Gastrocnemius medialis (tissue), 4 donors: ENCODE data around the gene ABTB2.

ENCODE experiments used
- CTCF ChIP-seq, 5 experiments: fragments of 450-650 bp in 3 of 5; fragments of 200-600 bp in 2 of 5; sonication (generic) in 2 of 5; IDR thresholded peaks in 4 of 5; conservative IDR thresholded peaks in 1 of 5; 1 replicate in 4 of 5; 2 replicates in 1 of 5; pipeline ENCODE4 v1.5.1; 2016 to 2019; ENCODE audit warnings: antibody characterized with exemption in 5 of 5, mild to moderate bottlenecking in 3 of 5, moderate library complexity in 3 of 5
- POLR2A ChIP-seq, 2 donors: fragments of 450-650 bp; IDR thresholded peaks; one replicate each; pipeline ENCODE4 v1.6.1; 2017; ENCODE audit warnings: antibody characterized with exemption in 2 of 2, mild to moderate bottlenecking in 2 of 2, moderate library complexity in 2 of 2

DNA sequence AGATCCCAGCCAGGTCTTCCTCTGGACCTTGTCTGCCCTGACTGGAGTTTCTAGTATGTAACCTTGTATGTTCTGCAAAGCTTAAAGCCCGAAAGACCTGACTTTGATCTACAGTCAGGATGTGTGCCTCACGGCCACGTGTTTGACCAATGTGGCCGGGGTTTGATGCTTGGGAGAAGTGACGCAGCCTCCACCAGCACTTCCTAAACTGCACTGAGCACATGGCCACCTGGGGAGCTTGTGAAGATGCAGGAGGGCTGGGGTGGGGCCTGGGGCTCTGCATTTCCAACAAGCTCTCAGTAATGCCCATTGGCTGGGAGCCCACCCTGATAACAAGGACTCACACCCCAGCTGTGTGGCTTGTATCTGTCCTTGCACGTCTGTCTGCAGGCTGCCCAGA, 199.1 kb downstream of the ABTB2 start:
- TF ChIP-seq CTCF (IDR thresholded peaks at IDR 0.05 in 4 of 5, conservative IDR thresholded peaks at IDR 0.05 in 1 of 5) (no peak), POLR2A (IDR thresholded peaks at IDR 0.05) (no peak)
